CD4-positive, alpha-beta T cell treated with Interleukin-15 for 4 hours (primary cell): Measurements from ENCODE around the gene RIMS1.

ENCODE experiments used
- DNase-seq: peaks from one replicate; pipeline ENCODE4 v3.0.0-alpha.2; 2020; ENCODE audit warnings: low spot score

Gene RIMS1

GRCh38 chr6:71886184-71887005 lies at the start of gene RIMS1:
Gene RIMS1 (plus strand): TSS chr6:71886550. CDS start chr6:71887024, 474 bp downstream.
- DNase-seq, result no peak

GRCh38 chr6:71851214-71851613 lies 35.1 kb upstream of the RIMS1 start:
- DNase-seq, result no peak

GRCh38 chr6:71852948-71853347 lies 33.4 kb upstream of the RIMS1 start:
- no peak for DNase-seq

- no peak for DNase-seq
Observed at GRCh38 chr6:71855406-71855805, 30.9 kb upstream of the RIMS1 start.

GRCh38 chr6:71879016-71879415 lies 7.3 kb upstream of the RIMS1 start:
- no peak for DNase-seq

- no peak for DNase-seq
Observed at GRCh38 chr6:71887006-71887743, 825 bp downstream of the RIMS1 start.

GRCh38 chr6:71887744-71888230 lies 1.4 kb downstream of the RIMS1 start:
- DNase-seq, result no peak

GRCh38 chr6:71888756-71889340 lies 2.5 kb downstream of the RIMS1 start:
- no peak for DNase-seq

- DNase-seq, result no peak
Observed at GRCh38 chr6:71889366-71889765, 3.0 kb downstream of the RIMS1 start.

GRCh38 chr6:71892641-71893040 lies 6.3 kb downstream of the RIMS1 start:
- no peak for DNase-seq

GRCh38 chr6:71900642-71901041 lies 14.3 kb downstream of the RIMS1 start:
- DNase-seq, result no peak

- no peak for DNase-seq
Observed at GRCh38 chr6:71902261-71902660, 15.9 kb downstream of the RIMS1 start.

- DNase-seq, result no peak
Observed at GRCh38 chr6:71906813-71907212, 20.5 kb downstream of the RIMS1 start.

- no peak for DNase-seq
Observed at GRCh38 chr6:71908162-71908765, 21.9 kb downstream of the RIMS1 start.

GRCh38 chr6:71913444-71914234 lies 27.3 kb downstream of the RIMS1 start:
- no peak for DNase-seq

GRCh38 chr6:71929047-71929446 lies 42.7 kb downstream of the RIMS1 start:
- no peak for DNase-seq

- no peak for DNase-seq
Observed at GRCh38 chr6:71933881-71934280, 47.5 kb downstream of the RIMS1 start.

- DNase-seq, result no peak
Observed at GRCh38 chr6:71965404-71965803, 79.1 kb downstream of the RIMS1 start.

- DNase-seq, result no peak
Observed at GRCh38 chr6:71967436-71967835, 81.1 kb downstream of the RIMS1 start.

GRCh38 chr6:71977884-71978283 lies 91.5 kb downstream of the RIMS1 start:
- no peak for DNase-seq

GRCh38 chr6:71979911-71980310 lies 93.6 kb downstream of the RIMS1 start:
- no peak for DNase-seq

GRCh38 chr6:71982389-71982788 lies 96.0 kb downstream of the RIMS1 start:
- DNase-seq, result no peak
